Upper lobe of left lung (tissue), 6 donors: ENCODE data around the gene LRRC45. TPM values are rescaled to one million over a fixed set of nuclear protein-coding genes. Genes with fewer than 3 reads are reported as not detected.
A peak's percentile ranks its signal among the peaks of the same experiment; 100 is the strongest.

Source experiments
- ATAC-seq, 2 donors: fragments of 200-7000 bp; cut with Tn5 transposase; one replicate each; pipeline ENCODE4 v1.9.1; 2022; ENCODE audit warnings: mild to moderate bottlenecking in 2 of 2, moderate library complexity in 2 of 2; ENCODE audit not compliant: low FRiP score in 2 of 2
- DNase-seq, 2 donors: peaks; one replicate each; pipeline ENCODE4 v3.0.0-alpha.2; 2019 to 2020
- H3K27ac ChIP-seq, 4 donors: fragments of 200-600 bp; sonication (generic); one replicate each; pipeline ENCODE4 v1.5.1; 2016 to 2019
- H3K27me3 ChIP-seq, 4 donors: fragments of 200-600 bp; sonication (generic); one replicate each; pipeline ENCODE4 v1.5.1; 2017 to 2019
- H3K36me3 ChIP-seq, 4 donors: fragments of 200-600 bp; sonication (generic); one replicate each; pipeline ENCODE4 v1.5.1; 2016 to 2019
- H3K4me1 ChIP-seq, 4 donors: fragments of 200-600 bp; sonication (generic); one replicate each; pipeline ENCODE4 v1.5.1; 2018 to 2019
- H3K4me3 ChIP-seq, 4 donors: fragments of 200-600 bp; sonication (generic); one replicate each; pipeline ENCODE4 v1.5.1; 2017 to 2019; ENCODE audit warnings: mild to moderate bottlenecking in 2 of 4, moderate library complexity in 1 of 4
- H3K9me3 ChIP-seq, 4 donors: fragments of 200-600 bp; sonication (generic); one replicate each; pipeline ENCODE4 v1.5.1; 2018 to 2019
- EP300 ChIP-seq, 4 donors: sonication (generic); formaldehyde crosslinking; IDR thresholded peaks; one replicate each; pipeline ENCODE4 v1.5.1; 2017; ENCODE audit warnings: antibody characterized with exemption in 4 of 4, control low read depth in 2 of 4
- POLR2A ChIP-seq, 4 donors: fragments of 450-650 bp; IDR thresholded peaks; one replicate each; pipeline ENCODE4 v1.5.1; 2016 to 2017; ENCODE audit warnings: antibody characterized with exemption in 4 of 4, mild to moderate bottlenecking in 2 of 4
- POLR2AphosphoS5 ChIP-seq, 2 donors: sonication (generic); formaldehyde crosslinking; IDR thresholded peaks; one replicate each; pipeline ENCODE4 v1.5.1; 2017; ENCODE audit warnings: antibody characterized with exemption in 2 of 2
- WGBS, 2 donors: methylation state at CpG; one replicate each; pipeline ENCODE4 v1.1.5; 2017 to 2018; 5-methylcytosine and 5-hydroxymethylcytosine counted together
- total RNA-seq, 6 donors: library from RNA; depleted of rRNA in 4 of 6; stranded (reverse); fragments of >200 nt in 4 of 6; gene quantifications; one replicate each; pipeline versions ENCODE4 v1.1.0 to v1.2.1, GENCODE V29; 2016 to 2021
- TF ChIP-seq, protein P1 (sequence below), 6 experiments: fragments of 450-650 bp in 4 of 6; fragments of 200-600 bp in 2 of 6; sonication (generic) in 2 of 6; IDR thresholded peaks; one replicate each; pipeline ENCODE4 v1.5.1; 2016 to 2019; ENCODE audit warnings: antibody characterized with exemption in 6 of 6
- donor health status: DM: no; HTN: no; CAD: no; lungs with moderate emphysema.
- donor health status: DM: no; HTN: yes; CAD: no; lungs with severe emphysema.

LRRC45 gene
- total RNA-seq, 6 donors from 2014 or later, result 14.0 to 57.6 (median 20.4) TPM

DNA sequence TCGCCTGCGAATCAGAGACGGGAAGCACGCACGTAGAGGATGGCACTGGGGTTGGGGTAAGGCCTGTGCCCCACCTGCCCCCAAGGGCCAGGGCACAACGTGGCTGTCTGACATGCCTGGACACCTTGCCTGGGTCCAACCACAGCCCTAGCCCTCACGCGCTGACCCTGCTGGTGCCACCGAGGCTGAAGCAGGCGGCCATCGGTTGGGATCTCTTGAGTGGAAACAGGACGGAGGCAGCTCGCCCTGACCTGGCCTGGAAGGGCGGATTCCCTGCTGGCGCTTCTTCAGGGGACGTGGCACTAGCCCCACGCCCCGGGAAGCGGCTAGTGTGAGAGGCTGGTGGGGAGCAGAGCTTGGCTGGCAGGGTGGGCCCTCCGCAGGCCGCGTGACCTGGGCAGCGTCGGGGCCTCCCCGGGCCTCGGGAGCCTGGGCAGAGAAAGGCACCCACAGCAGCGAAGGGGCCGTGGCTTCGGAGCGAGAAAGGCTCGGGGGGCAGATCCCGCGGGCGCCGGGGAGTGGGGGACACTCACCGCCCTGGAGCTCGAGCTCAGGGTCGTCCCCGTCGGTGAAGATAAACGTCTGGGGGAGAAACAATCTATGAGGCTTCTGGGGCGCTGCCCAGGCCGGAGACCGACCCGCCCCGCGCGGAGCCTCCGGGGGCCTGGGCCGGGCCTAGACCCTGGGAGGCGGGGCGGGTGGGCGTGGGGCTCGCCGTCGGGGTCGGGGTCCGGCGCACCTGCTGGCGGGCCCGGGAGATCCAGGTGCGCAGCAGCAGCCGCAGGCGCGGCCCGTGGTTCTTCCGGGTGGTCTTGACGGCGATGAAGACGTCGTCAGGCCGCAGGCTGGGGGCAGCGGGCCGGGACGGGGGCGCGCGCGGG is 27.9 kb downstream of the LRRC45 start:
- TF ChIP-seq, protein P1, sequence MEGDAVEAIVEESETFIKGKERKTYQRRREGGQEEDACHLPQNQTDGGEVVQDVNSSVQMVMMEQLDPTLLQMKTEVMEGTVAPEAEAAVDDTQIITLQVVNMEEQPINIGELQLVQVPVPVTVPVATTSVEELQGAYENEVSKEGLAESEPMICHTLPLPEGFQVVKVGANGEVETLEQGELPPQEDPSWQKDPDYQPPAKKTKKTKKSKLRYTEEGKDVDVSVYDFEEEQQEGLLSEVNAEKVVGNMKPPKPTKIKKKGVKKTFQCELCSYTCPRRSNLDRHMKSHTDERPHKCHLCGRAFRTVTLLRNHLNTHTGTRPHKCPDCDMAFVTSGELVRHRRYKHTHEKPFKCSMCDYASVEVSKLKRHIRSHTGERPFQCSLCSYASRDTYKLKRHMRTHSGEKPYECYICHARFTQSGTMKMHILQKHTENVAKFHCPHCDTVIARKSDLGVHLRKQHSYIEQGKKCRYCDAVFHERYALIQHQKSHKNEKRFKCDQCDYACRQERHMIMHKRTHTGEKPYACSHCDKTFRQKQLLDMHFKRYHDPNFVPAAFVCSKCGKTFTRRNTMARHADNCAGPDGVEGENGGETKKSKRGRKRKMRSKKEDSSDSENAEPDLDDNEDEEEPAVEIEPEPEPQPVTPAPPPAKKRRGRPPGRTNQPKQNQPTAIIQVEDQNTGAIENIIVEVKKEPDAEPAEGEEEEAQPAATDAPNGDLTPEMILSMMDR (IDR thresholded peaks at IDR 0.05), result no peak
- TF ChIP-seq POLR2AphosphoS5 (IDR thresholded peaks at IDR 0.05), result no peak
- no peak for TF ChIP-seq EP300 (IDR thresholded peaks at IDR 0.05)
- no peak for TF ChIP-seq POLR2A (IDR thresholded peaks at IDR 0.05)
- WGBS, 2 donors, result 4 to 38% methylated on average over 17 to 29 of the region's 79 CpGs
- H3K4me3 ChIP-seq, result peak overlapping the region; percentile 51 to 99 (median 91)
- no peaks in the 10 kb centered on the region for H3K27me3 ChIP-seq
- peaks cover 20 to 44% (median 26%) of the 10 kb centered on the region in 4 donors for H3K4me1 ChIP-seq
- H3K9me3 ChIP-seq, result no peaks in the 10 kb centered on the region
- peak overlapping the region; percentile 59 to 81 (median 67) for H3K27ac ChIP-seq
- peaks cover 3 to 54% (median 37%) of the 10 kb centered on the region in 4 donors for H3K36me3 ChIP-seq
- DNase-seq (peak in 1 of 2 donors; percentile 84), ATAC-seq (peak in 1 of 2 donors; percentile 23)

DNA sequence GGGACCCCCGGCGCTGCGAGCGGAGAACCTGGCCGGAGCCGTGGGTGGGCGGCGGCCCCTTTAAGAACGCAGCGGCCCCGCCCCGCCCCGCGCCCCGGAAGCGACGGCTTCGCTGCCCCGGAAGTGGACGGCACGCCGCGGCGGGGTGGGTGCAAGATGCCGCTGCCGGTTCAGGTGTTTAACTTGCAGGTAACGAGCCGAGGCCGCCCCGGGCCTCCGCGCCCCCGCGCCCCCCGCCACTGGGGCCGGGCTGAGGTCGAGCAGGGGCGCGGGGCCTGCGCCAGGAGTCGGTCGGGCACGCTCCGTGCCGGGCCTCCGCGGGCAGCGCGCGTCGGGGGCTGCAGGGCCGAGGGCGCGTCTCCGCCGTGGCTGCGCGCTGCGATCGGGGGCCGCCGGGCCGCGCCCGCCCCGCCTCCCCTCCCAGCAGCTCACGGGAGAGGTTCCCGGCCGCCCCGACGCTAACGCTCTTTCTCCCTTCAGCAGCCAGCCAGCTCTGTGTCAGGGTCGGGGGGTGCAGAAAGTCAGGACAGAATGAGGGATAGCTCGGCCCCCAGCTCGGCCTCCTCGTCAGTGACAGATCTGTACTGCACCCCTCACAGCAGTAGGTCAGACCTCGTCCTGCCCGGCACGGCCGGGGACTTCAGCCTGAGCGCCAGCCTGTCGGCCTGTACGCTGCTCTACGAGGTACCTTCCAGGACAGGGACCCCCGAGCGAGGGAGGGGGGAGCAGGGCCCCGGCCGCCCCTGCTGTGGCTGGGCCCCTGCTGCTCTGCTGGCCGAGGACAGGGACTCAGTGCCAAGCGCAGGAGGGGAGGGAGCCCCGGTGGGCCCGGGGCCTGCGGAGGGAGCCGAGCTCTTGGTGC is 28.9 kb downstream of the LRRC45 start, which contains the start of the genes GPS1 and RFNG:
TSS of gene GPS1 (plus strand) at position 123 of the 862 bp plus-strand sequence. CDS start at position 157, 34 bp downstream.
TSS of gene RFNG (minus strand) at position 36 of the 862 bp plus-strand sequence. CDS start 45 bp downstream, outside the sequence.
- Histone ChIP-seq H3K4me1 (peaks cover 20 to 44% (median 26%) of the 10 kb centered on the region in 4 donors), H3K9me3 (no peaks in the 10 kb centered on the region), H3K4me3 (peak within 1 kb of the TSS; percentile 51 to 99 (median 91)), H3K27me3 (no peaks in the 10 kb centered on the region), H3K36me3 (peaks cover 11 to 60% (median 46%) of the 10 kb centered on the region in 4 donors), H3K27ac (peak within 1 kb of the TSS; percentile 59 to 81 (median 67))
- peak in 1 of 2 donors; percentile 73 for ATAC-seq
- 1% methylated on average over 33 of the region's 94 CpGs; no CpG with 5 or more reads in 1 of the 2 donors for WGBS, 2 donors
- TF ChIP-seq EP300 (IDR thresholded peaks at IDR 0.05), result no peak
- TF ChIP-seq, protein P1 (IDR thresholded peaks at IDR 0.05), result no peak
- peak; percentile 34 to 53 for TF ChIP-seq POLR2AphosphoS5 (IDR thresholded peaks at IDR 0.05)
- peak in 2 of 4 donors; percentile 15 to 60 for TF ChIP-seq POLR2A (IDR thresholded peaks at IDR 0.05)
- DNase-seq, result peak; percentile 75 to 98

DNA sequence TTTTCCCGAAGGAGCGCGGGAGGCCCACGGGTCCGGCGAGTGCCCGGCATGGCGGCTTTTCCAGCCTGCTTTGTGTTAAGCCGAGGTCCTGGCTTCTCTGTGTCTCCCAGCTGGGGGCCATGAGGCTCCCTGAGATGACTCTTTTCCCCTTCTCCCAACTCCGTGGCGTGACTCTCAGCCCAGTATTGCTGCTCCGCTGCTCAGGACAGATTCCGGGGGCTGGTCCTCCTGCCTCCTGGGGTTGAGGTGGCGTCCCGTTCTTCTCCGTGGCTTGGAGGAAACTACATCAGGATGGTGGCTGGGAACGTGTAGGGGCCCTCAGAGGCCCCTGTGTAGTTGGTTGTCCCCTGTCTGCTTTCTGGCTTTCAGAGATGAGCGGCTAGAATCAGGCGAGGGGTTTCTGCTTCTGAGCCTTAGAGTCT is 29.5 kb downstream of the LRRC45 start:
- WGBS, 2 donors, result 36 to 66% methylated on average over 4 to 13 of the region's 19 CpGs
- ATAC-seq (no peak), DNase-seq (no peak)
- H3K4me3 ChIP-seq, result peak overlapping the region; percentile 33 to 99 (median 91)
- H3K27me3 ChIP-seq, result no peaks in the 10 kb centered on the region
- peaks cover 20 to 44% (median 26%) of the 10 kb centered on the region in 4 donors for H3K4me1 ChIP-seq
- TF ChIP-seq POLR2A (IDR thresholded peaks at IDR 0.05) (no peak), EP300 (IDR thresholded peaks at IDR 0.05) (no peak), POLR2AphosphoS5 (IDR thresholded peaks at IDR 0.05) (no peak)
- TF ChIP-seq, protein P1 (IDR thresholded peaks at IDR 0.05), result no peak
- H3K27ac ChIP-seq, result peak overlapping the region in 2 of 4 donors; percentile 35 to 81
- peaks cover 11 to 60% (median 50%) of the 10 kb centered on the region in 4 donors for H3K36me3 ChIP-seq
- no peaks in the 10 kb centered on the region for H3K9me3 ChIP-seq

DNA sequence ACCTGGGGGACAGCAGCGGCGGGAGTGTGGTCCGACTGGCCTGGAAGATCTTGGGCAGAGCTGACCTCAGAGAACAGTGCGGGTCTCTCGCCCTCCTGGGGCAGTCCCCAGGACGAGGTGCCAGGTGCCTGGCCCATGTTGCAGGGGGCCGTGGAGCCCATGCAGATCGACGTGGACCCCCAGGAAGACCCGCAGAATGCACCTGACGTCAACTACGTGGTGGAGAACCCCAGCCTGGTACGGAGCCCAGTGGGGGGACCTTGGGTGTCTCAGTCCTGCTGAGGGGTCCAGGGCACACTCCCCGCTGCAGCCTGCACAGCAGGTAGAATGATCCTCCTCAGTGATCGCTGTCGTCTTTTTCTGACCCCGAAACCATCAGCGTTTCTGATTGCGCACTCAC is 30.0 kb downstream of the LRRC45 start:
- peak overlapping the region in 2 of 4 donors; percentile 87 to 95 for H3K4me3 ChIP-seq
- H3K27ac ChIP-seq, result no peak overlapping the region
- no peak for ATAC-seq
- 88 to 90% methylated on average over 8 to 16 of the region's 19 CpGs for WGBS, 2 donors
- peaks cover 20 to 44% (median 26%) of the 10 kb centered on the region in 4 donors for H3K4me1 ChIP-seq
- no peaks in the 10 kb centered on the region for H3K9me3 ChIP-seq
- TF ChIP-seq POLR2AphosphoS5 (IDR thresholded peaks at IDR 0.05) (no peak), EP300 (IDR thresholded peaks at IDR 0.05) (no peak), POLR2A (IDR thresholded peaks at IDR 0.05) (no peak)
- TF ChIP-seq, protein P1 (IDR thresholded peaks at IDR 0.05), result no peak
- H3K27me3 ChIP-seq, result no peaks in the 10 kb centered on the region
- no peak for DNase-seq
- peaks cover 11 to 60% (median 52%) of the 10 kb centered on the region in 4 donors for H3K36me3 ChIP-seq
